HG03575 (cell line): Measurements from ENCODE around the gene POLR2J3.
A peak's percentile ranks its signal among the peaks of the same experiment; 100 is the strongest.
"Not testable (repeated sequence)": the region's sequence is repeated elsewhere in the genome, so short reads cannot be mapped to it uniquely, and the experiment has no call there.

ENCODE experiments used
- ATAC-seq: cut with Tn5 transposase; IDR thresholded peaks from one replicate; pipeline ENCODE4 v1.9.1; 2021; ENCODE audit not compliant: unreplicated experiment, insufficient number of reproducible peaks, low FRiP score; ENCODE audit errors: extremely low read depth

Gene POLR2J3

DNA sequence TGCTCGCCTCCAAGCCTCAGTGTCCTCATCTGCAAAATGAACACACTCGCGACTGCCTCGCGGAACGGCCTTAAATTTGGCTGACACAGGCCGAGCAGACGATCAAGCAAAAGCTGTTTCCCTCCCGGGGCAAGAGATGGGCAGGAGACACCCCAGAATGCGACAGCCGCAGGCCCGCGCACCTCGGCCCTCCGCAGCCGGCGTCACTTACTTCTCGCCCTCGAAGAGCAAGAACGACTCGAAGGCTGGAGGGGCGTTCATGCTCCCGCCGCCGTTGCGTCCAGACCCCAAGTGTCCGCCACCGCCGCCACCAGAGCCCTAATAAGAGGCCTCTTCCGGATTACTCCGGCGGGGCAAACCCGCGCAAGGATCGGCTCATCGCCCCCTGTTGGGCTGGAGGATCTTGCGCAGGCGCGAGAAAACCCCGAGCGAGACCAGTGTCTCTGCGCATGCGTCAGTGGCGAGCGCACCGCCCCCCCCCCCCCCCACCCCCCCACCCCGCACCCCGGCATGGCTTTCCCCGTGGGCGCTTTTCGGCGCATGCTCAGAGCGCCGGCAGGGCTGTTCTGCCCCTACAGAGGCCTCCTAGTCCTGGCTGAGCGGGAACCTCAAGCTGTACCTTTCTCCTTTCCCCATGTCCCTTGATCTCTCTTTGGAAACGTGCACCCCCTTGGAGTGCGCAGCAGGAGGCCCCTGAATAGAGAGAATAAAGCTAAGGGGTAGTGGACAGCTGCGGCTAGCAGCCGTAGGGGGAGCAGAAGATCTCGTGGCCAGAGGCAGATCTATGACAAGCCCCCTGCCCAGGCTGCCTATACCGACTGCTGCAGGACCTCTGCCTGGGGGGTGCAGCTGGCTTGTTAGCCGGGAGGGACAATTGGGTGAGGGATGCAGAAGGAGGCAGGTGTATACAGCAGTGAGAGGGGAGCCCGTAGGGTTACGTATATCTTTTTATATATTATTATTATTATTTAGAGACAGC, at the start of gene POLR2J3:
POLR2J3 (minus strand) TSS at position 323 of the 979 bp plus-strand sequence; CDS start at position 261, 62 bp downstream.
- peak; percentile 69 for ATAC-seq

DNA sequence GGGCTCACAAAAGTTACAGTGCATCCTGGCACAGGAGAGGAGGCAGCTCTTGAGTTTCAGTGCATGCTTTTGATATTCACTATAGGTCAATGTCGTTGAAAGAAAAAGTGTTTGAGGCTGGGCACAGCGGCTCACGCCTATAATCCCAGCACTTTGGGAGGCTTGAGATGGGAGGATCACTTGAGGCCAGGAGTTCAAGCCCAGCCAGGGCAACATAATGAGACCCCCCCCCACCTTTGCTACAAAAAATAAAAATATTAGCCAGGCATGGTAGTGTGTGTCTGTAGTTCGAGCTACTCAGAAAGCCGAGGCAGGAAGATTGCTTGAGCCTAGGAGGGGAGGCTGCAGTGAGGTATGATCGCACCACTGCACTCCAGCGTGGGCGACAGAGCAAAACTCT, 45.7 kb upstream of the POLR2J3 start:
- ATAC-seq = not testable (repeated sequence)

DNA sequence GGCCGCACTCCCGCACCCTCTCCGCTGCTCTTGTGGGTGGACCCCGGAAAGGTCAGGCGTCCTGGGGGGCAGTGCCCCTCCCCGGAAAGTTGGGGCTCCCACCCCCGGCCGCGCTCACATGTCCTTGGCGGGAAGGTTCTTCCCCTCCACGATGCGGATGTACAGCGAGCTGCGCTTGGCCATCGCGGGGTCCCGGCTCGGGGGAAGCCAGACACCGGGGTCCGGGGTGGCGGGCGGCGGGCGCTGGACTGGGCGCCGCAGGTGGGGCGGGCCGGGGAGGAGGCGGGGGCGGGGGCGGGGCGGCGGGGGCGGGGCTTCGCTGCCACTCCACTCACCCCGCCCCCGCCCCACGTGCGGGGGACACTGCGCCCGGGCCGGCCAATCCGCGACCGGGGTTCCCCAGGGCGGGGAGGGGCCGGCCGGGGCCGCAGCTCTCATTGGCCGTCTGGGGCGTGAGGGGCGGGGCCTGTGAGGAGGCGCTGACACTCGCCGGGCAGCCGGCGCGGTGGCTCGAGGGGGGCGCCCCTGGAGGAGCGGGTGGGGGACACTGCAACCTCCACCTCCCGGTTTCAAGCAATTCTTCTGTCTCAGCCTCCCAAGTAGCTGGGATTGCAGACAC, 44.2 kb upstream of the POLR2J3 start, which contains the start of gene RASA4:
RASA4 (minus strand) TSS at position 250 of the 619 bp plus-strand sequence; CDS start at position 183, 67 bp downstream.
- ATAC-seq = not testable (repeated sequence)

DNA sequence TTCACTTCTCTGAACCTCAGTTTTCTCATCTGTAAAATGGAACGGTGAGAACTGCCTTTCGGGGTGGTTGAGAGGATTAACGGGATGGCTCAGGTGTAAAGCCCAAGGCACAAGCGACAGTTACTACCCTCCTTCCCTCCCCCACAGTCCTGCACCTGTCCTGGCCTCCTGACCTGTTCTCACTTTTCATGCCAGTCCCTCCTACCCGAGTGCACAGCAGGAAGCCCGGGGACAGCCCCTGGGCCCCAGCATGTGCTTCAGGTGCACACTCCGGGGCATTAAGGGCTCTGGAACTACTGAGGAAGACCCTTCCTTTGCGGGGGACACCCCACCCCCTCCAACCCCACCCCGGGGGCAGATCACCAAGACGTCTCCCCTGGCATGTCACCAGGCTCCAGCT, 43.5 kb upstream of the POLR2J3 start:
- ATAC-seq = not testable (repeated sequence)

DNA sequence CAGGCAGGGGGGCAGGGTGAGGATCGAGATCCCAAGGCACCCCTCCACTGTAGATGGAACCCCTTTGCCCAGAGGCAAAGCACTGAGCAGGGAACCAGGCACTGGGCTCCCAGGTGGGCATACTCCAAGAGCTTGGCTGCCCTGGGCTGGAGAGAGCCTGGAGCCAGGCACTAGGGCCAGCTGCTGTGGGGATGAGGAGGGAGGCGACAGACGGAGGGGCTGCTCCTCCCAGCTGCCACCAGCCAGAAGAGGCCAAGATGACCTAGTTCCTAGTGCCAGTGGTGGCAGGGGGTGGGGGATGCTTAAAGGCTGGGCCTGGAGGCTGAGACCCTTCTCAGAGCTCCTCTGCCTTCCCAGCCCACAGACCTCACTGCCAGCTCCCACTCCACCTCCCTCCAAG, 42.5 kb upstream of the POLR2J3 start:
- not testable (repeated sequence) for ATAC-seq

DNA sequence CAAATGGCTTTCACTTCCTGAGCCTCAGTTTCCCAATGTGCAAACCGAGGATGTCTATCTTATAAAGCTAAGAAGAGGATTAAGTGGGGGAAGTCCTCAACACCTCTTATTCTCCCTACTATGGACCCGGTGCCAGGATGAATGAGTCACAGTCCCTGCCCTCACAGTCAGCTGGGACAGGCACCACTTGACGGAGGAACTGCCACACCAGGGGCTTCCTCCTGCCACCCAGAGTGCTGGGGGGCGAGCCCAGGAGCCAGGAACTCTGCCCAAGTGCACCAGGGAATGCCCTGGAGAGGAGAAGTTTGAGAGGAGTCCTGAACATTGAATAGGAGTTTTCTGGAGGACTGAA, 41.9 kb upstream of the POLR2J3 start:
- not testable (repeated sequence) for ATAC-seq

DNA sequence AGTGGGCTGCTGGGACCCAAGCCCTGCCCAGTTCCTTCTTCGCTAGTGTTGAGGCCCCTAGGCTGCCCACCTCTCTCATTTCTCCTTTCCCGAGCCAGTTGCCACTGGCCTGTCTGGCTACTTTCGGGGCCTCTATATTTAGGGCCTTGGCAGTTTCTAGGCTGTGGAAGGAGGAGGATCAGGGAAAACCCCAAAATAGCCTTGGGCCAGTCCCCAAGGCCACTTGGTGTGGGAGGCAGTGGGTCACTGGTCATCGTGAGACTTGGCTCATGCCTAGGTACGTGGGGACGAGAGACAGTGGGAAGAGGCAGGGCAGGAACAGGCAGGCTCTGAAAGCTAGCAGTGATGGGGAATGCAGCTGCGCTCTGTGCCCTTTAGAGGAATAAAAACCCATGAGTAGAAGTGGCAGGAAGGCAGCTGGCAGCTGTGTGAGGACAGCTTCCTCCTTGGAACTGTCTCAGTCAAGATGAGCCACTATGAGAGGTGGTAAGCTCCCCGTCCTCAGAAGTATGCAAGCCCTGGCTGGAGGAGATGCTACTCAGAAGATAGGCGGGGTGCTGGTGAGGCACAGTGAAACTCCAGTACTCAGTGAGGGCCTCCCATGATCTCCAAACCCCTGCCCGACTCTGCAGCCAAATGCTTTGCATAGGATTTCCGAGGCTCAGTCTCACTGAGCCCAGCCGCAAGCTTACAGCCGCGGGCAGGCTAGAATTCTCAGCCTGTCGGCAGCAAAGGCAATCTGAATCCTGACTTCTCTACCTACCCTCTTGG, 41.4 kb upstream of the POLR2J3 start:
- not testable (repeated sequence) for ATAC-seq

DNA sequence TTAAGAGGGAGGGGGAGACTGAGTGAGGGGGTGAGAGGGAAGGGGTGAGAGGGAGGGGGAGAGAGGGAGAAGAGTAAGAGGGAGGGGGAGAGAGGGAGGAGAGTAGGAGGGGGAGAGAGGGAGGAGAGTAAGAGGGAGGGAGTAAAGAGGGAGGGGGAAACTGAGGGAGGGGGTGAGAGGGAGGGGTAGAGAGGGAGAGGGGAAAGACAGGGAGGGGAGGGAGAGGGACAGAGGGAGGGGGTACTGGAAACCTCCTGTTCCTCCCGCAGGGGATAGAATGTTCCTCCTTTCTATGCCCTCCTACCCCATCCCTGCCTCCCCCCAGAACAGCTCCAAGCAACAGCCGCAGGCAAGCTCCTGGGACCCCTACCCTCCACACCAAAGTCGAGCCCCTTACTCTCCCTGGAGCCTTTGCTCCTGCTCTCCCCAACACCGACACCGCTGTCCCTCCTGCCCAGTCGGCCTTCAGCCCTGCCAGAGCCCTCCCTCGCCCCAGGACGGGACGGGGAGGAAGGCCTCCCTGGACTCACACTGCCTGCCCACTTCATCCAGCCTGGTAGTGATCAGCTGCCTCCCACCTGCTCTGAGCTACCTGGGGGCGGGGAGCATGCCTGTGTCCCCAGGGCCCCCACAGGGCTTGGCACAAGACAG, 39.4 kb upstream of the POLR2J3 start:
- not testable (repeated sequence) for ATAC-seq

DNA sequence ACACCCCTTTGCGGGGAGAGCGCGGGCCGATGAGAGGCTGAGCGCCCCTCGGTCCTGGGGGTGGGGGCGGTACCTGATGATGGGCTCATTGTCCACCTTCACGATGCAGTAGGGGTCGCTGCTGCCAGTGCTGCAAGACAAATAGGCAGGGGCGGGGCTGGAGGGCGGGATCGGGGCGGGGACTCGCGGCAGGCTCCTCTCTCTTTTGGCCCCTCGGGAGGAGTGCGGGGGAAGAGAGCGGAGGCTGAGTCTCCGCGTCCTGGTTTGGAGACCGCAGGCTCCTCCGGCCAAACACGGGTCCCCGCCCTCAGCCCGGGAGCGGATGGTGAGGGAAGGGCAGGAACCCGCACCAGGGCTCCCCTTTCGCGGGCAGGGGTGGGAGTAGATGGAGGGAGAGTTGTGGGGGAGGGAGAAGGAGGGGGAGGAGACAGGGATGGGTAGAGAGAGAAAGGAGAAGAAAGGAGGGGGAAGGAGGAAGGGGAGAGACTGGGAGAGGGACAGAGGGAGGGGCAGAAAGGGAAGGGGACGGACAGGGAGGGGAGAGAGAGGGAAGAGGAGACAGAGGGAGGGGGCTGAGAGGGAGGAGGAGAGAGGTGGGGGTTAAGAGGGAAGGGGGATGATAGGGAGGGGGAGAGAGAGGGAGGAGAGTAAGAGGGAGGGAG, 38.8 kb upstream of the POLR2J3 start:
- ATAC-seq = not testable (repeated sequence)

DNA sequence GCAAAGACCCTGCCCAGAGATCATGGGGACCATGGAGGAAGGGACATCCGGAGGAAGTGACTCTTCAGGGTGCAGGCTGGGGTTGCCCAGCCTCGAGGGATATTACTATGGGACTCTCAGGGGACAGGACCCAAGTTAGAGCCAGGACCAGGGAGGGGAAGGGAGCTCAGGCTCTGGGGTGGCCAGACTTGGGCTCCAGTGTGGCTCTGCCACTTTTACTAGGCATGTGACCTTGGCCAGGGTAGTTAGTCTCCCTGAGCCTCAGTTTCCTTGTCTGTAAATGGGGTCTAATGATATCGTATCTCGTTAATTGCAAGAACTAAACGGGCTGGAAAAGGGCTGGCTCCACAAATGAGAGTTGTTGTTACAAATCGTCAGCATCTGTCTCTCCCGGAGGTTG, 38.1 kb upstream of the POLR2J3 start:
- not testable (repeated sequence) for ATAC-seq

DNA sequence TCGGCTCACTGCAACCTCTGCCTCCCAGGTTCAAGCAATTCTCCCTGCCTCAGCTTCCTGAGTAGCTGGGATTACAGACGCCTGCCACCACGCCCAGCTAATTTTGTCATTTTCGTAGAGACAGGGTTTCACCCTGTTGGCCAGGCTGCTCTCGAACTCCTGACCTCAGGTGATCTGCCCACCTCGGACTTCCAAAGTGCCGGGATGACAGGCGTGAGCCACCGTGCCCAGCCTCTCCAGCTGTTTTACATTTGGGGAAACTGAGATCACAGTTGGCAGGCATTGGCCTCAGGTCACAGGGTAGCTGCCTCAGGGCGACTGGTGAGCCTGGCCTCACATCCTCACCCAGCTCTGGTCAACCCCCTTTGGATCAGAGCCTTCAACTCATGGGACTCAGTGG, 37.4 kb upstream of the POLR2J3 start:
- not testable (repeated sequence) for ATAC-seq

DNA sequence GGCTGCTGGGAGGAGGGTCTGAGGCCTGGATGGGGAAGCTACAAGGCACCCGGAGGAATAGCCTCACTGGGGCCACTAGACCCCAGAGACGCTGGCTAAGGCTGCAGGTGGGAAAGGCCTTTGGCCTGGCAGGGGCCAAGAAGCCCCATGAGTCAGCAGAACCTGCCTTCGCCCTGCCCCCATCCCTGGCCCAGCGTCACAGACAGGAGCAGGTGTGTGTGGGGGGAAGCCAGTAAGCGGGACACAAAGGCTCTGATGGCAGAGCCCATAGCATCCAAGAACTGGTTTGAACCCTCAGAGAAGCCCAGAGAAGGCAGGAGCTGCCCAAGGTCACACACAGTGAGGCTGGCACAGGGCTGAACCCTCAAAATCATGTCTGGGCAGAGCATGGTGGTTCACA, 34.5 kb upstream of the POLR2J3 start:
- ATAC-seq = not testable (repeated sequence)

DNA sequence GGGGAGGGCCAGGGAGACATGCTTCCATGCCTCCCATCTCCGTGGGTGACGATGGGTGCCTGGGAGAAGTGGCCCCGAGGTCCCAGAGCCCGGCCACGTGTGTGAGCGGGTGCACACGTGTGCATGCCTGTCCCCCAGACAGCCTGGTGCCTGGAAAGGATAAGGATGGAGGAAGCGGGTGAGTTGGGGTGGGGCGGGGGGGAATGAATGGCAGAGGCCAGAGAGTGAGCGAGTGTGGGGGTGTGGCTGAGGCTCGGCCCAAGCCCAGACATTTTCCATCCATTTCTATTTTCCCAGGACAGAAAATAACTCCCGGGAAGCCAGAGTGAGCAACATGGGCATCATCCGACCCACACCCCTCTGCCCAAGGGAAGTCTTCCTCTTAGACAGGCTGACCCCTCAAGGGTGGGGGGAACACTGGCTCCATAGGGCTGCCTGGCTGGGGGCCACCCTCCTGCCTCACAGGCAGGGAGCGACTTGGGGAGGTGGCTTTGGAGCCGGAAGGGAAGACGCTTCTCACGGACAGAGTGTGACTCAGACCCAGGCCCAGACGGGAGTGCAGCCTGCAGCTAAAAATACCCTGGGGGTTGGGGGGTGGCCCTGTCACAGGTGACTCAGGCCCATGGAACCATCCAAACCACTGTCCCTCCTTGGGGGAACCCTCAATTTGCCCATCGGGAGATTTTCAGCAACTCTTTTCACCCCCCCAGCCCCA, 32.2 kb upstream of the POLR2J3 start:
- ATAC-seq = not testable (repeated sequence)

DNA sequence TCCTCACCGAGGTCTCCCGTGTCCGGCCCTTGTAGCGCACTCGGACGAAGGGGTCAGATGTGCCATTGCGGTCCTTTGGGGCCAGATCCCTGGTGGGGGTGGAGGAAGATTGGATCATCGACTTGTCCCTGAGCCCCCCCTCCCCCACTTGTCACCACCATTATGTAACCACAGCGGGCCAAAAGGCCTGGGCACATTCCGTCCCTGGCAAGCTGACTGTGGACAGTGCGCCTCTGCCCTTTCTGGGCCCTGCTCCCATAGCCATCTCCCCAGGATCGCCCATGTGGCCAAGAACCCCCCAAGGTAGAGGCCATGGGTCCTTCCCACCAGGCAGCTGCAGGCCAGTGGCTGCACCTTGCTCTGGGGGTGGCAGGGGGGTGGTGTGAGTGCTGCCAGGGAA, 29.9 kb upstream of the POLR2J3 start:
- ATAC-seq = not testable (repeated sequence)

DNA sequence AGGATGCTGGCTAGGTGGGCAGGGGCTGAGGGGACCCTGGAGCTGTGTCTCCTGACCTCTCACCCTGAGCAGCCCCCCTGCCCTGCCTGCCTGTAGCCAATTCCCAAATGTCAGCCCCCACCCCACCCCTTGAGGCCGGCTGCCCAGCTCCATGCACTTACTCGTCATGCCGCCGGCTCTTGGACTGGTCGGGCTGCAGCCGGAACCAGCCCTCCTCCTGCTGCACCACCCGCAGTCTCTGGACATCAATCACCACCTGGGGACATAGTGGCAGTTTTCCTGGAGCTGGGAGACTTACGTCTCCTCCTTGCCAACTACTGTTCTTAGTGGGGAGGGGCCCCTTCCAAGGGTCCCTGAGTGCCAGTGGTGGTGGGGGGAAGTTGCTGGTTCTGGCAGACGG, 27.3 kb upstream of the POLR2J3 start:
- ATAC-seq = not testable (repeated sequence)

DNA sequence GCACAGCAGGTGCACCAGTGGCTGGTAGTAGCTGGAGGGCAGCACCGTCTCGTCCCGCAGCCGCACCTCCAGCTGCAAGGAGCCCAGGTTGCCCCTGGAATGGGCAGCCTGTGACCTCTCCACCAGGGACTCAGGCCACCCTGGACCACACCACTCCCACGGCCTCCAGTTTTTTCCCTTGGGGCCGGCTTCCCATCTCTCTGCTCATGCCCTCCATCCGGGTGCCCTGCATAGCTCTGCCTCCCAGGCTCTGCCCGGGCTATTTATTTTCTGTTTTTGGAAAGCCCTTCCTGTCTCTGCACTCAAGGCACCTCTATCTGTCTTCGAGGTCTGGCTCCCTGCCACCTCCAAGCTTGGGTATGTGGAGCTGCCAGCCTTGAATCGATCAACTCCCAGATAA, 23.7 kb upstream of the POLR2J3 start:
- not testable (repeated sequence) for ATAC-seq

DNA sequence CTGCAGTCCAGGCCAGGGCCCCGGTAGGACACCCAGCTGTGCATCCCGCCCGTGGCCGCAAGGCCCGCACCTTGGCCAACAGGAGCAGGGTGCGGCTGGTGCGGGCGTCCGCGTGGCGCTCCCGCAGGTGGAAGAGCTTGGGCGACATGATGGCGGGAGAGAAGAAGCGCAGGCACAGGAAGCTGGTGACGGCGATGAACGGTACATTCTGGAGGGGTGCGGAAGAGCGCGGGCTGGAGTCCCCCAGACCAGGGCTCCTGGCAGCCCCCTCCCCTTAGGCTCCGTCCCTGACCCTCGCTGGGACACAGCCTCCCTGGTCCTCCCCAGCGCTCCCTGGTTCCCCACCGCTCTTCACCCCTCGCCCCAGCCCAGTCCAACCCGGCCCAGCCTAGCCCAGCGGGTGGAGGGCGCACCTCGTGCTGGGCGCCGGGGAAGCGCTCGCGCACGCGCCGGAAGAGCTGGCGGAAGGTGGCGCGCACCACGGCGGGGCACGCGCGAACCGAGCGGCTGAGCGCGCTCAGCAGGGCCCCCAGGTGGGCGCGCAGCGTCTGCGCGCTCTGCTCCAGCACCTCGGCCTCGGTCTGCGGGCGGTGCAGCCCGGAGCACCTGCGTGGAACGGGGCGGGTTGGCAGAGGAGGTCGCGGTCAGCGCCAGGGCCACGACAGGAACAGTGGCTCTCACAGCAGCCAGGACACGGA, 21.4 kb upstream of the POLR2J3 start:
- ATAC-seq = not testable (repeated sequence)
